Right kidney (tissue), 1 donor: Measurements from ENCODE around the gene PIP5K1B.
"Not testable (repeated sequence)": the region's sequence is repeated elsewhere in the genome, so short reads cannot be mapped to it uniquely, and the experiment has no call there.

Experiments used
- DNase-seq: peaks from one replicate; pipeline ENCODE4 v3.0.0-alpha.2; 2016

Gene PIP5K1B

DNA sequence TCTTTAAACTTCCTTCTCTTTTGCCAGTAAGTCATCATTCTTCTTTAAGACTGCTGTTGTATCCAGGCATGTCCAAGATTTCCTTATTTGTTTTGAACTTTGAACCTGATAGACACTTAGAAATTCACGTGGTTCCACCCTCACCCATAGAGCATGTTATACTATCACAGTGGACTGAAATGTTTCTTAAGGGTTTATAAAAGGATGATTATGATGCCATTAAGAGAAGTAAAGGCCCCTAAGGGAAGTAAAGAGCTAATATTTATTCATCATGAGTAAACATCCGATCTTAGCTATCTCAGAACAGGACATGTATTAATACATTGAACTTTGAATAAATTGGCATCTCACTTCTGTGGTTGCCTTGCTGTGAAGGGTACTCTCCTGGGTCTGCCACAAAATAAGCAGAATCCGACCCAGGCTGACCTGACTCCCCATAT is 259.1 kb downstream of the PIP5K1B start:
- DNase-seq = no peak

GRCh38 chr9:68964765-68965164 is 259.7 kb downstream of the PIP5K1B start:
- no peak for DNase-seq

DNA sequence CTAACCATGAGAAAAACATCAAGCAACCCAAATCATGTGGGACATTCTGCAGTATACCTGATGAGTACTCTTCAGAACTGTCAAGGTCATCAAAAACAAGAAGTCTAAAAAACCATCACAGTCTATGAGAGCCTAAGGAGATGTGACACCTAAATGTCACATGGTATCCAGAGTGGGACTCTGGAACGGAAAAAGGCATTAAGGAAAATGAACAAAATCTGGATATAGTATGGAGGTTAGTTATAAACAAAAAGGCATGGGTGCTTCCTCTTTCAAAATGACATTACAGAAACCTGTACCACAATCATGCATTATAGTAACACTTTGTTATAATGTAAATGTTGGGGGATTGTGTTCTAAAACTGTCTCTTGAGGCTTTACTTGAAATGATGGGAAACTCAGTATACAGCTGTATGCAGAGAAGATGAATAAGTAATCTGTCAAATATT is 261.5 kb downstream of the PIP5K1B start:
- DNase-seq = no peak

DNA sequence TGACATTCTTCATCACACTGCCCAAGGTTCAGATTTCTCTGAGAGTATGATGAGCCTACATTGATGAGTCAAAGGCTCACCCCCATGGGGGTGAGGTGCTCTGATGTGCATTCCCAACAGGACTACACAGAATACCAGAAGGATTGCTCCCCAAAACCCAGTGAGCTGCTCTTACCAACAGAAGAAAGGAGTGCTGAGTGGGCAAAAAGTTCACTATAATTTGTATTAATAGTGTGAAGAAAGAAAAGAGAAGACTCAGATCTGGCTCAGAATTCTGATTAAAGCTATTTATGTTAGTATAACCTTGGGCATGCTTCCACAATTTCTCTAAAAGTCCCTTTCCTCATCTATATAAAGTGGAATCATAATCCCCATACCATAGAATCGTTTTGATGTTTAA is 262.8 kb downstream of the PIP5K1B start:
- DNase-seq = no peak

DNA sequence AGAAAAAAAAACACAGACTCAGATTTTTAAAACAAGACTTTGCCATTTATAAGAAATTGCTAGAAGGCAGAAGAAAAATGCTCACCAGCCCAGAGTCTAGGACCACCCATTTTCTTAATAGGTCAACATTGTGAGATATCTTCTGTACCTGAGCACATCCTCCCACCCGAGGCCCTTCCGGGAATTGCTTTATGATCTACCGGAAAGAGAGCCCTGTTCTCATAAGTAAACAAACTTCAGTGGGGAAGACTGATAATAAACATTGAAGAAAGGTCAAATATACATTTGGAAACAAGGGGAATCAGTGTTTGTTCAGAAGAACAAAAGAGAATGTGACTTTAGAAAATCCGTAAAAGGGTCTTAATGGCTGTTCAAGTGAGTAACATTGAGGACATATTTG is 264.5 kb downstream of the PIP5K1B start:
- no peak for DNase-seq

GRCh38 chr9:68970151-68970550 is 265.1 kb downstream of the PIP5K1B start:
- DNase-seq = no peak

DNA sequence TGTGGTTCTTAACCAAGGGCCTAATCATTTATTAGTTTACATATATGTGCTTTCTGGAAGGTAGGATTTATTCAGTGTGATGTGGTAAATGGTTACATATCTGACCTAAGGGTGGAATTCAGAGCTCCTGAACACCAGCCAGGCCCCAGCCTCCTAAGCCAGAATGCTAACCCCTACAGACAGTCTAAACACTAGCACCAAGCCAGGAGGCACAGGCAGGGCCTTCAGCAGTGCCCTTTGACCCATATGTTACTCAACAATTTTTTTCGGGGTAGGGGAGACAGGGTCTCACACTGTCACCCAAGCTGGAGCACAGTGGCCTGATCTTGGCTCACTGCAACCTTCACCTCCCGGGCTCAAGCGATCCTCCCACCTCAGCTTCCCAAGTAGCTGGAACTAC is 268.6 kb downstream of the PIP5K1B start:
- DNase-seq = no peak

GRCh38 chr9:68974431-68974830 is 269.4 kb downstream of the PIP5K1B start:
- DNase-seq = no peak

DNA sequence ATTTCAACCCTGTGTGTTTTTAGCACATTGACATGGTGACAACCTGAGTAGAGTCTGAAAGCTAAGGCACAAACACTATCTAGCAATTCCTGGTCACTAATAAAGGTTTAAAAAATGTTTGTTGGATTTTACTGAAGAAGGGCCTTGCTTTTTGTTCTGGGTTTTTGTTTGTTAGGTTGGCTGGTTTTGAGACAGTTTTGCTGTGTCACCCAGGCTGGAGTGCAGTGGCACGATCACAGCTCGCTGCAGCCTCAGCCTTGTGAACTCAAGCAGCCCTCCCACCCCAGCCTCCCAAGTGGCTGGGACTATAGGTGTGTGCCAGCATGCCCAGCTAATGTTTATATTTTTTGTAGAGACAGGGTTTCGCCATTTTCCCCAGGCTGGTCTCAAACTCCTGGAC is 269.9 kb downstream of the PIP5K1B start:
- DNase-seq = no peak

GRCh38 chr9:68975365-68976043 is 270.5 kb downstream of the PIP5K1B start:
- DNase-seq = no peak

- no peak for DNase-seq
Measured at GRCh38 chr9:68978066-68978465, 273.0 kb downstream of the PIP5K1B start.

DNA sequence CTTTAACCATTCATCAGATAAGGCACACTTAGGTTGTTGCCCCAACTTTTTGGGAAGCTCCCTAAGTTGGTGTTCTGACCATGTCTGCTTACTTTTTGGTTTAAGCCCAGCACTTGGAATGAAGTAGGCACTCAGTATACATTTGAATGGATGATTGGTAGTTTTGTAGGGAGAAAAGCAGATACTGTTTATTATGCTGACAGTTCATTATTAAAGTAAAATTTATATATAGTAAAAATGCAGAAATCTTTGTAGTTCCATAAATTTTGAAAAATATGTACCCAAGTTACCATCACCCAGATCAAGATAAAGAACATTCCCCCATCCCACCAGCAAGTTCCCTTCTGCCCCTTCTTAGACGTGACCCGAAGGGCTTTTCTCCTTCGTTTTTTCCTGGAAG is 273.5 kb downstream of the PIP5K1B start:
- DNase-seq = no peak

- DNase-seq = no peak
Measured at GRCh38 chr9:68979538-68980314, 274.7 kb downstream of the PIP5K1B start.

GRCh38 chr9:68980341-68980914 is 275.4 kb downstream of the PIP5K1B start:
- no peak for DNase-seq

- peak; percentile 35 for DNase-seq
Measured at GRCh38 chr9:68981789-68982188, 276.7 kb downstream of the PIP5K1B start.

- DNase-seq = no peak
Measured at GRCh38 chr9:68983008-68983411, 278.0 kb downstream of the PIP5K1B start.

- DNase-seq = no peak
Measured at GRCh38 chr9:68983522-68984424, 278.7 kb downstream of the PIP5K1B start.

- DNase-seq = not testable (repeated sequence)
Measured at GRCh38 chr9:68986949-68987348, 281.9 kb downstream of the PIP5K1B start.

- no peak for DNase-seq
Measured at GRCh38 chr9:68991457-68991856, 286.4 kb downstream of the PIP5K1B start.

DNA sequence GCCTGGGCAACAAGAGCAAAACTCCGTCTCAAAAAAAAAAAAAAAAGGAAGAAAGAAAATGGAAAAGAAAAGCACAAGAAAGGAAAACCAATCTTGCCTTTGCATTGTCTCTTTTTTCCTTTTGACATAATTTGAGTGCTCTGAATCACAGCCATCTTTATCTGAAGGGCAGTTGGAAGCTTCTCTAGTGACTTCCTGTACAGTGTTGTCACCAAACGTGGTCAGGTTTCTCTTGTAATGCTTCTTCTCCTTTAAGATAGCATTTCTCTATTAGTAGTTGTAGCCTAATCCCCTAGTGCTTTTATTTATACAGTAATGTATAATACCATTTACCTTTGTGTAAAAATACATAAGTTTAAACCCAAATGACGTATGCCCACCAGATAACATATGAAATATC is 290.7 kb downstream of the PIP5K1B start:
- no peak for DNase-seq

DNA sequence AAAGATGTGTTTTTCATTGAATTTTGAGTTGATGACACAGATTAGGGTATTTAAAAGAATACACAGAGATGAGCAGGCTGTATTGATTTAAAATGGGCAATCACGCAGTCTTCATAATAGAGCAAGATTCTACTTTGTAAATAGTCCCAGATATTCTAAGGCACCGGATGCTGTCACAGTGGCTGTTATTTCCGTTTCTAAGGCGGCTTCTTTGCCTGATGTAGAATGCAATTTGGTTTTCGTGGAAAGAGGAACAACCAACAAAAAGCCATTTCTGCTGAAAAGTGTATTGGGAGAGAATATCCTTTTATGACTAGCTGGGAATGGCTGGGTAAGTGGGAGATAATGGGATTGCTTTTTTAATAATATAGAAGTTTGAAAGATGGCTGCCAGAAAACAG is 291.4 kb downstream of the PIP5K1B start:
- no peak for DNase-seq

- no peak for DNase-seq
Measured at GRCh38 chr9:68997666-68998065, 292.6 kb downstream of the PIP5K1B start.
